ENCODE data around the gene LYPD4.
"Not testable (repeated sequence)": the region's sequence is repeated elsewhere in the genome, so short reads cannot be mapped to it uniquely, and the experiment has no call there.

LYPD4 gene, protein sequence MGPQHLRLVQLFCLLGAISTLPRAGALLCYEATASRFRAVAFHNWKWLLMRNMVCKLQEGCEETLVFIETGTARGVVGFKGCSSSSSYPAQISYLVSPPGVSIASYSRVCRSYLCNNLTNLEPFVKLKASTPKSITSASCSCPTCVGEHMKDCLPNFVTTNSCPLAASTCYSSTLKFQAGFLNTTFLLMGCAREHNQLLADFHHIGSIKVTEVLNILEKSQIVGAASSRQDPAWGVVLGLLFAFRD

DNA sequence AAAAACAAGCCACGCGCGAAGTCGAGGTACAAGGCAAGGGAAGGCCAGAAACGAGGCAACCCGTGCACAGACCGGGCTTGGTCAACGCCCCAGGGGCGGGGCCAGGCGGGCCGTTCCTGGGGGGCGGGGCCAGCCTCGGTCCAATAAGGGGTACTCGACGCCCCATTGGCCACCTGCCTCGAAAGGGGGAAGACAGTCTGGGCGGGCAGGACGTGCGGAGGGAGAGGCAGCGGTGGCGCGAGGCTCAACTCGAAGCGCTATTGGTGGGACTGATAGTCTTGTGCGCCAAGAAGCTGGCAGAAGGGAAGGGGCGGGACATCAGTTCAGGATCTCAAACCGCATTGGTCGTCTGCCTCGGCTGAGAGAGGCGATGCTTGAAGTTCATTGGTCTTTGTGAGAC is at the start of gene LYPD4:
Gene LYPD4, minus strand, starts transcription at position 83 of the 400 bp plus-strand sequence. CDS start 5,398 bp downstream, outside the sequence.
- no peak for DNase-seq (ENCODE audit: low read depth)

DNA sequence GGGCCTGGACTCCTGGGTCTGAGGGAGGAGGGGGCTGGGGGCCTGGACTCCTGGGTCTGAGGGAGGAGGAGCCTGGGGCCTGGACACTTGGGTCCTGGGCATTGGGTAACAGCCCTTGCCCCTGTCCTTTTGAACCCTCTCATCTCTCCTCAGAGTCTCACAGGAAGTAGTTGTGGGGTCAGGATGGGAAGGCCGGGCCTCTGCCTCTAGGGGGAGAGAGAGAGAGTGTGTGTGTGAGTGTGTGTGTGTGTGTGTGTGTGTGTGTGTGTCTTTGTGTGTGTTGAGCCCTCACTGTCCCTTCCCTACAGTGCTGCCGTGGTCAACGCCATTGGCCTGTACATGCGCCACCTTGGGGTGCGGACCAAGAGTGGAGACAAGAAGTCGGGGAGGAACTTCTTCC is 49.4 kb upstream of the LYPD4 start:
- no peak for DNase-seq (ENCODE audit: low read depth)

DNA sequence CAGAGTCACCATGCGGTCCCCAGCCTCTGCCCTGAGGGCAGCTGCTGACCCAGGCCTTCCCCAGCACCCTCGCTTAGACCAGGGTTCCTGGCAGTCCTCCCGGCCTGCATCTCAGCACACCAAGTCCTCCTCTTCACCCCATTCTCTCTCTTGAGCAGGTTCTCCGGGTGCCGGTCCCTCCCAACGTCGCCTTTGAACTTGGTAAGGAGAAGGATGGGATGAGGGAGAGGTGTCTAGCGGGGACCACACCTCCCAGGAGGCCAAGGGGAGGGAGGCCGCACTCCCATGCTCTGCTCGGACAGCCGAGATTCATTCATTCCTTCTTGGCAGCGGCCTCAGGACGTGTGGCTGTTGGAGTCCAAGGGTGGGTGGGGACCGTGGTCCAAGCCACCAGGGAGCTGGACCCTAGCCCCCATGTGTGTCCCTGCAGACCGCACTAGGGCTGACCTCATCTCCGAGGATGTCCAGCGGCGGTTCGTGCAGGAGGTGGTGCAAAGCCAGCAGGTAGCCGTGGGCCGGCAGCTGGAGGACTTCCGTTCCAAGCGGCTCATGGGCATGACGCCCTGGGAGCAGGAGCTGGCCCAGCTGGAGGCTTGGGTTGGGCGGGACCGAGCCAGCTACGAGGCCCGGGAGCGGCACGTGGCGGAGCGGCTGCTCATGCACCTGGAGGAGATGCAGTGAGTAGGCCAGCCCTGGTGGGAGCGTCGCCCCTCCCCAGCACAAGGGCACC is 47.9 kb upstream of the LYPD4 start:
- DNase-seq (ENCODE audit: low read depth) = no peak

DNA sequence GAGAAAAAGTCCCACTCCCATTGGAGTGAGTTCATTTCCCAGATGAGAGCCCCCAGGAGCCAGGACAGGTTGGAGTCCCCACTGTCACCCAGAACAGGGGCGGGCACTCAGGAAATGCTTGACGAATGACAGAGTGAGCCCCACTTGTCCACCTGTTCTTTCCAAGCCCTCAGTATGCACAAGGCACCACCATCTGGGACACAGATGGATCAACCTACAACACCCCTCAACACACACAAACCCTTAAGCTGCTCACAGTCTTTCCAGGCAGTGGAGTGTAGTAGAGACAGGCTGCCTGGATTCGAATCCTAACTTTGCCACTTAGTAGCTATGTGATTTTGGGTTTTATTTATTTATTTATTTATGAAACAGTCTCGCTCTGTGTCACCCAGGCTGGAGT is 46.5 kb upstream of the LYPD4 start:
- DNase-seq (ENCODE audit: low read depth) = no peak

DNA sequence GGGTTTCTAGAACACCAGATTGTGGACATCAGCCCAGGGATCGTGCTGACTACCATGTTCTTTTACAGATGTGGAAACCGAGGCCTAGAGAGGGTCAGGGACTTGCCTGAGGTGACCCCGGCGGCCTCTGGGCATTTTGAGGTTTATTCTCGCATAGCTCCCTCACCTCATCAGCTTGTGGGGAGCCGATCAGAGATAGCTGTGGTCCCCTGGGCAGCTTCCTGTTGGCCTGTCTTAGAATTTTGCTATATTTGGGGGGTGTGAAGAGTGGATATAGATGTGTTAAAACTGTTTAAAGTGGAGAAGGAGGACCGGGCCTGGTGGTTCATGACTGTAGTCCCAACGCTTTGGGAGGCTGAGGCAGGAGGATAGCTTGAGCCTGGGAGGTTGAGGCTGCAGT is 45.4 kb upstream of the LYPD4 start:
- DNase-seq (ENCODE audit: low read depth) = no peak

DNA sequence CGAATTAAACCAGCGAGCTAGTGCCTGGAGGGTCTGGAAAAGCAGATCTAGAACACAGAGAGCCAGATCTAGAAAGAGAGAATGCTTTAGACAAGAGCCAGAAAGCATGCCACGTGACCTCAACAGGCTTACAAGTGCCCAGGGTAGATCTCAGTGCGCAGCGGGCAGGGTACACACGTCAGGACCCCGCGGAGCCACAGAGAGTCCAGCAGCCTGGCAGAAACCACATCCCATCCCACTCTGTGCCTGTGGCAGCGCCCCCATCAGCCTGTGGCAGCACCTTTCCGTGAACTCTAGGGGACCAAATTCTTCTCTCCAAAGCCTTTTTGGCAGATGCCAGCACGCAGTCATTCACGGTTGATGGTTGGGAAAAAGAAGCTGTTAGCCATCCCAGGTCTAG is 44.4 kb upstream of the LYPD4 start:
- DNase-seq (ENCODE audit: low read depth) = no peak

DNA sequence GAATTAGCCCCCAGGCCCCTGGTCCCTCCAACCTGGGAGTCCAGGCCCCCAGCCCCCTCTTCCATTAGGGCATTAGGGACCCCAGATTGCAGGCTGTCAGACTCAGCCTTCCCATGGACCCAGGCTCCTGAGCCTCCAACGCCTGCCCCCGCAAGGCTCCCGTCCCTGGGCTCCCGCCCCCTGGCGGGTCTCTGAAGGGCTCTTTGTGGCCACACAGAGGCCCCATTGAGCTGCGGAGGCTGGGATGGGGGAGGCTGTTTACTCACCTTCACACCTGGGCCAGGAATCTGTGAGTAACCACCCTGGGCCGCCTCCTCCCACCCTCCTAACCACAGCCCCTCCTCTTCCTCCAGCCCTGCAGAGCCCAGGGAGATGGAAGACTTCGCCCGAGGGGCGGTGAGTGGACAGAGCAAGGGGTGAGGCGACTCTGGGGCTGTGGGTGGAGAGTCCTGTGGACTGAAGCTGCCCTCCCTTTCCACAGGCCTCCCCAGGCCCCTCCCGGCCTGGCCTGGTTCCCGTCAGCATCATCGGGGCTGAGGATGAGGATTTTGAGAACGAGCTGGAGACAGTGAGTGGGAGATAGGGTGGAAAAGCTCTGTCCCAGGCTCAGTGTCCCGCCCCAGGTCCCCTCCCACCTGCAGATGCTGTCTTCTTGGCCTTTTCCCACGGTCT is 43.4 kb upstream of the LYPD4 start:
- peak; percentile 86 for DNase-seq (ENCODE audit: low read depth)

DNA sequence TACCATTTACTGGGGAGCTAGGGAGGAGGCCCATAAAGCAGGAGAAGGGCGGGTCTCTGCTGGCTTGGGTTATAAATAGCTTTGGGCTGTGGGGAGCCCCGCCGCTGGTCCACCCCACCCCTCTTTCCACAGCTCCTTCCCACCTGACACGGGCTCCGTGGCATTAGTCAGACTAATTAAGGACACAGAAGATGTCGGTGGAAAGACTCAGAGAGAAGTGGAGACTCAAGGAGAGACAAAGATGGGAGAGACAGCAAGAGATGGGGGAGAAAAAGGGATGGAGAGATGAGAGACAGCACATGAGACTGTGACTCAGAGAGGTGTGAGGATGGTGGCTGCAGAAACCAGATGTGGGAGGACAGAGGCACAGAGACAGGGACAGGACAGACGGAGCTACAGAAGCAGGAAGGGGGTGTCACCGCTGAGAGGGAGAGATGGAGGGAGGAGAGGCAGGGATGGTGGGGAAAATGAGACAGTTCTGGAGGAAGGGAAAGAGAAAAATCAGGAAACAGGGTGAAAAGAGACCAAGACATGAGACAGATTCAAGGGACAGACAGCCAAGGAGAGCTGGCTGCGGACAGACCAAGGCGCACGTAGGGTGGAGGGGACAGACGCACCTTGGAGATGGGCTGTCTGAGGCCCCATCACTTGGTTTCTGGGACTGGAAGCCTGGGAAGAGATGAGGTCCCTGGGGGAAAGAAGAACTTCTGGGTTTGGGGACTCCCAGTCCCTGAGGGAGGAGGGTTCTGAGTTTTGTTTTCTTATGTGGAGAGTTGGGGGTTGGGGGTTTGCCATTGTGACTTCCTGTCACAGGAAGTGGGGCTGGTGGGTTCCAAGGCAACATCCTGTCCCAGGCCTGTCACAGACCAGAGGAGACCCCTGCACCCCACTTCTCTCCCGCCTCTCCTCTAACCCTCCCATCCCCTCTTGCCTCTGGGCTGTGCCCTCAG is 42.6 kb upstream of the LYPD4 start:
- DNase-seq (ENCODE audit: low read depth) = no peak

DNA sequence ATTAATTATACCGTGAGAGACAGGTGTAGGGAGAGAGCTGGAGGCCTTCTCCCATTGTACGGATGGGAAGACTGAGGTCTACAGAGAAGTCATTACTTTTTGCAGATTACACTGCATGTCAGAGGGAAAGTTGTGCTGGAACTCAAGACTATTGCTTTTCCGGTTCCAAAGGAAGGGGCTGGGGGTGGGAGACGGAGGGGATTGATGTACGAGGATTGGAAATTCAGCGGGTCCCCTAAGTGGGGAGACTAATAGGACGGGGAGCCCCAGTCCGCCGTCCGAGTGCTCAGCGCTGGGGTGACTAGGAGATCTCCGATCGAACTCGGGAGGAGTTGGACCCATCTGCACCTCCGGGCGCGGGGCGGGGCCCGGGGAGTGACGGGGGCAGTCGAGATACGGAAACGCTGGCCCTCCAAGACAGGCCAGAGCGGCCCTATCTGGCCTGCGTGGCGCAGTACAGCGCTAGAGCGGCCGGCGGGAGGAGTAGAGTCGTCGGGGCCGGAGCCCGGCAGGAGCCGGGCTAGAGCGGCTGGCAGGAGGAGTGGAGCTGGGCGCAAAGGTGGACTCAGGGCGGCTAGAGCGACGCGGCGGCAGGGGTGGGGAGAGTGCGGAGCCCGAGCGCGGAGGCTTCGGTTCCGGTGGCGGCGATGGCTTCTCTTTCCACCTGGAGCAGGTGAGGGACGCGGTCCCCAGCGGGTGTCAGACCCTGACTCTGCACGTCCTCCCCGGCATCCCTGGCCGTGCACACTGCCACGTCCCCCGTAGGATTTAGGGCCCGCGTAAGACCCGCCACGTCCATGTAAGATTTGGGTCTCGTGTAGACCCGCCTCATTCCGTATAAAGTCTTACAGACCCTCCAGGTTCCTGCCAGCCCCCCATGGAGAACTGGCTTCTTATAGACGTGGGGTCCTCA is 39.6 kb upstream of the LYPD4 start:
- peak; percentile 96 for DNase-seq (ENCODE audit: low read depth)

DNA sequence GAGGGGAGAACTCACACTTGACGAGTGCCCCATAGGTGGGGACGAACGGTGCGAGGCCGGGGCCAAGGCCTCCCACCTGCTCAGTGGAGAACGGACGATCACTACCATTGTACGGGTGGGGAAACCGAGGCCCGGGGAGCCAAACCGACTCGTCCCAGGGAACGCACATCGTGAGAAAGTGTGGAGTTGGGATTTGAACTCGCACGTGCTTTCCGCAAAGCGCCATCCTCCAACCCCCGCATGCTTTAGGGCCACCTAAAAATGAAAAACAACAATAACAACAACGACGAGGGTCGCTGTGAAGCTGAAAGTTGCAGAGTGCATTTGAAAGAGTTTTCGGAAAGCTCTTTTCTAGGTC is 39.0 kb upstream of the LYPD4 start:
- DNase-seq (ENCODE audit: low read depth) = no peak

DNA sequence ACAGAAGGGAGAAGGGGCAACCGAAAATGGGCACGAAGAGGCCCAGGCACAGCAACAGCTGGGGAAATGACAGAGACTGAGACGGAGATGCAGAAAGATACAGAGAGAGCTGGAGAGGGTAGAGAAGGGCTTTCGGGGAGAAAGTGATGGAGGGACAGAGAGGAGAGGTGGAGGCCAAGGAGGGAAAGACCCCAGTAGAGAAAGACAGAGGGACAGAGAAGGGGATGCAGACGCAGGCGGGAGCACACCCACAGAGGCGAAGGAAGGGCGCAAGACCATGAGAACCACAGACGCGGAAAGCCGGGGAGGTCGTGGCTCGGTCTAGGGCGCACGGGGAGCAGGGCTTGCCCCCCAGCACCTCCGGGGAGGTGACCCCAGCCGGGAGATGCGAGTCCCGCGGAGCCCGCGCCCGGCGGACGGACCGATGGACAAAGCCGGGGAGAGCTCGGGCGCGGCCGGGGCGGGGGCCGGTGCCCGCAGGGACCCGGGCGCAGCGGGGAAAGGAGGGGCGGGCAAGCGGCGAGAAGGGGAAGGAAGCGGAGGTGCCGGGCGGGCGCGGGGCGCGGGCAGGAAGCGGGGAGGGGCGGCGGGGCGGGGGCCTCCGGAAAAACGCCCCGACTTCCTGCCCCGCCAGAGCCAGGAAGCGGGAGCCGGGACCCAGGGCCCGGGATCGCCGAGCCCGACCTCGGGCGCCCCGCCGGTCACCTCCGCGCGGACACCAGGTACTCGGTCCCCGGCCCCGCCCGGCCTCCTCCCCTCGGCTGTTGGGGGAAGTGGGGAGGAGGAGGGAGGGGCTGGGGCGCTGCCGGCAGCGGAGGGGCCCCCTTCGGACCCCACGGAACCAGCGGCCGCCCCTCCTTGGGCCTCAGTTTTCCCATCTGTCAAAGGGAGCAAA is 38.3 kb upstream of the LYPD4 start, which contains the start of gene ARHGEF1:
Gene ARHGEF1, plus strand, starts transcription at position 617 of the 895 bp plus-strand sequence. CDS start 4,899 bp downstream, outside the sequence.
- DNase-seq (ENCODE audit: low read depth) = no peak

DNA sequence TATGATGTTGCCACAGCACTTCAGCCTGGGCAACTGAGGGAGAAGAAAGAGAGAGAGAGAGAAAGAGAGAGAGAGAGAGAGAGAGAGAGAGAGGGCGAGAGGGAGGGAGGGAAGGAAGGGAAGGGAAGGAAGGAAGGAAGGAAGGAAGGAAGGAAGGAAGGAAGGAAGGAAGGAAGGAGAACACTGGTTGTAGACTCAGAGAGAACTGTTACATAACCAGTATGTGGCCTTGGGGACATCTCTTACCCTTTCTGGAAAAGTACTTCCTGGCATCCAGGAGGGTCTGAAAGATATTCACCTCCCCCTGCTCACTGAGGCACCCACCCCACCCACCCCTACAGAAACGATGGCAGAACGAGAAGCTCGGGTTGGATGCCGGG is 35.8 kb upstream of the LYPD4 start:
- DNase-seq (ENCODE audit: low read depth) = no peak

DNA sequence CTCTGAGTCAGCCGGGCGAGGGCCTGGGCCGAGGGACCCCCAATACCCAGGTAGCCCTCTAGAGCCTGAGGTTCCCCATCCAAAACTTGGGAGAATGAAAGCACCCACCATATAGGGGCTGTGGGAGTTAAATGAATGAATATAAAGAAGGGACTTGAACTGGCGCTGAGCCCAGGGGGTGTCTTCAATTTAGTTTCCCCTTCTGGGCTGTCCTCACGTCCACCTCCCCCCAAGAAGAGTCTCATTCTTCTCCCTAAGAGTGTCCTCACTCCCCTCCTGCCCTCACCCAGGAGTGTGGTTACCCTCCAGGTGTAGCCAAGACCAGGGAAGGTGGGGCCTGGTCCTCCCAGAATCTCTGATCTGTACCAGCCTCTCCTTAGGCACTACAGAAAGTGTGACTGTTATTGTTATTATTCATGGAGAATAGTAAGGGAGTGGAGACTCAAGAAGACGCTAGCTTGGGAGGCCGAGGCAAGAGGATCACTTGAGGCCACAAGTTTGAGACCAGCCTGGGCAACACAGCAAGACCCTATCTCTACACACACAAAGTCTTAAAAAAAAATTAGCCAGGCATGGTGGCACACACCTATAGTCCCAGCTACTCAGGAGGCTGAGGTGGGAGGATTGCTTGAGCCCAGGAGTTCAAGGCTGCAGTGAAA is 35.3 kb upstream of the LYPD4 start:
- no peak for DNase-seq (ENCODE audit: low read depth)

DNA sequence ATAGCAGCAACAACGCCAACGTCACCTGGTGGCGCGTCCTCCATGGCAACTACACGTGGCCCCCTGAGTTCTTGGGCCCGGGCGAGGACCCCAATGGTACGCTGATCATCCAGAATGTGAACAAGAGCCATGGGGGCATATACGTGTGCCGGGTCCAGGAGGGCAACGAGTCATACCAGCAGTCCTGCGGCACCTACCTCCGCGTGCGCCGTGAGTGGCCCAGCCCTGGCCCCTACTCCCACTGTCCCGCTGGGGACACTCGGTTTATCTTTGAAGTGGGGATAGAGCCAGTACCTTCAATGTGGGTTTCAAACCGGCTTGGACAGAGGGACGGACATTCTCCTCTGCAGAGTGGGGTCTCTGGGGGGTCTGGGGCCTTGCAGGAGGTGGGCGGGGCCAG is 34.6 kb upstream of the LYPD4 start:
- no peak for DNase-seq (ENCODE audit: low read depth)

DNA sequence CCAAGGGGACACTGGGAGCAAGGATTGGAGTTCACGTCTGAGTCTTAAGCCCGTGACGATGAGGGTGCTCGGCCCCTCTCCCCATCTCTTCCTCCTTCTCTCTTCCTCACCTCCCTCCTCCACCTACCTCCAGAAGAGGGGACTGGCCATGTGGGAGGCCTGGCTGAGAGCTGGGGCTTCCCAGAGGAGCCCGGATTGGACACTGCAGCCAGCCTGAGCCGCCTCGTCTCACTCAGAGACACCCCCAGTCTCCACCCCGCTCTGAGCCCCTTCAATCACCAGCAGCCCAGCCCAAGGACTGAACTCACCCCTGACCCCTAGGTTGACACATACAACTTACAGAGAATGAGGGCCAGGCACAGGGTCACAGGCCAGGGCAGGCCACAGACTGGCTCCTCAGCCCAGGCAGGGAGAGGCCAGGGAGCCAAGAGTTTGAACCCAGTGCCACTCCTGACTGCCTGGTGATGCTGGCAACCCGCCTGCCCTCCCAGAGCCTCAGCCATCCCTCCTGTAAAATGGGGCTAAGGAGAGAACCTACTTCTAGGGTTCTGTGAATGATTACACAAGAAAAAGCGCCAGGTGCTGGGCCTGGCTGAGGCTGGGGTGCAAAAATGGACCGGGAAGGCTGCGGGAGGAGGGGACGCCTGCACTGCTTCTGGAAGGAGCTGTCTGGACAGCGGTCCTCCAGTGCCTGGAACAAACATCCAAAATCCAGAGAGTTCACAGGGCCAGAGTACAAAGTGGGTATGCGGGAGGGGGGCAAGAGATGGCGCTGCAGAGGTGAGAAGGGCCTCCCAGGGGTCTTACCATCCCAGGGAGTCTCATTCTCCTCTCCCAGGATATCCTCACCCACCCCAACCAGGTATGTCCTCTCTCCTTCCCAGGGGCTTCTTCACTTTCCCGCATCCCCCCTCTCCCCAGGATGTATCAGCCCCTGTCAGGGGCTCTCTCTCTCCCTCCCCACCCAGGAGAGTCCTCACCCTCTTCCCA is 33.7 kb upstream of the LYPD4 start:
- DNase-seq (ENCODE audit: low read depth) = no peak

DNA sequence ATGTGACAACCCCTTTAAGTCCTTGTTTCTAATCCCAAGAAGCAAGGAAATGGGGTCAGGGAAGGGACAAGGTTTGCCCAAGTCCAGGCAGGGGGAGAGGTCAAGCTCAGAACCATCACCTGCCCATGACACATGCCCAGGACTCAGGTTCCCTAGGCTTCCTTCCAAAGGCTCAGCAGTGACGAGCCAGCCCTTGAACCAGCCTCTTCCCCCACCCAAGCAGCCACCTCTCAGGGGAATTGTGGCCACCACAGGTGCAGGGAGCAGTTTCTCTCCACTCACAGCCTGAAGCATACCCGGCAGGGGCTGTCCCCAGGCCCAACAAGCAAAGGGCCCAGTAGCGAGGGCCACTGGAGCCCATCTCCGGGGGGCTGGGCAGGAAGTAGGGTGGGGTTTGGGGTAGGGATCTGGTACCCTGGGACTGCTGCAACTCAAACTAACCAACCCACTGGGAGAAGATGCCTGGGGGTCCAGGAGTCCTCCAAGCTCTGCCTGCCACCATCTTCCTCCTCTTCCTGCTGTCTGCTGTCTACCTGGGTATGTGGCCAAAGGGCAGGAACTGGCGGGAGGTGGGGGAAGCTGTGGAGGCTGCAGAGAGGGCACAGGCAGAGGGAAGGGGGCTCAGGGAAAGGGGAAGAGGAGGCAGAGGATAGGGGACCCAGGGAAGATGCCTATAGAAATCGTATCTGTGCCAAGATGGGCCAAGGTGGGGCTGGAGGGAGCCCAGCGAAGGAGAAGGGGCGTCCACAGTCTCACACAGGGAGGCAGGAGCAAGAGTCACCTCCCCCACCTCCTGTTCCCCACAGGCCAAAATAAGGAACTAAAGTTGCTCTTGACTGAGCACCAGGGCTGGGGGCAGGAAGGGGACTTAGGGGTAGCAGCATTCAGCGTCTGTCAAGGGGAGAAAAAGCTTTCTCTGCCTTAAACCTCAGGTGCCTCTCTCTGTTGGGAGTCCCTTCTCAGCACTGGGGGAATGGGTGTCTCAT is 32.7 kb upstream of the LYPD4 start, which contains the start of gene CD79A:
Gene CD79A, plus strand, starts transcription at position 433 of the 986 bp plus-strand sequence. Its CDS starts 26 bp downstream, at position 459.
- no peak for DNase-seq (ENCODE audit: low read depth)

DNA sequence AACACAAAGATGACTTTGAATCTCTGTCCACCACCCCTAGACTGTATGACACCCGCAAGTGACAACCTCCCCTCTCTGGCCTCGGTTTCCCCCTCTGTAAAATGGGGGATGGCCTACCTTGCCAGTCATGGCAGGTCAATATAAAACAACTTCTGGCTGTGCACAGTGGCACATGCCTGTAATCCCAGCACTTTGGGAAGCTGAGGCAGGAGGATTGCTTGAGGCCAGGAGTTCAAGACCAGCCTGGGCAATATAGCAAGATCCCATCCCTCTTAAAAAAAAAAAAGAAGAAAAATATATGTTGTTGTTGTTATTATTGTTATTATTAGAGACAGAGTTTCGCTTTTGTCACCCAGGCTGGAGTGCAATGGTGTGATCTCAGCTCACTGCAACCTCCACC is 31.5 kb upstream of the LYPD4 start:
- not testable (repeated sequence) for DNase-seq (ENCODE audit: low read depth)

Measured in amniotic epithelial cell (primary cell).